Neural cell (in vitro differentiated cells): Measurements from ENCODE around the gene PIK3C2G. TPM values are rescaled to one million over a fixed set of nuclear protein-coding genes. Genes with fewer than 3 reads are reported as not detected.

Experiments used
- H2AFZ ChIP-seq: fragments of 200-600, 300-800 bp; sonication (generic), shearing (Covaris generic); 2 replicates; pipeline ENCODE4 v1.6.0; 2014; ENCODE audit warnings: low read depth, mild to moderate bottlenecking, antibody characterized with exemption, low read length, moderate library complexity
- H3F3A ChIP-seq: fragments of 200-600 bp; shearing (Covaris generic); 2 replicates; pipeline ENCODE4 v1.6.1; 2016; ENCODE audit warnings: mild to moderate bottlenecking, moderate library complexity, mixed read lengths, antibody characterized with exemption, low read length; ENCODE audit not compliant: insufficient read depth, poor library complexity, severe bottlenecking
- H3K27ac ChIP-seq: fragments of 200-600, 300-800 bp; sonication (generic), shearing (Covaris generic); 2 replicates; pipeline ENCODE4 v1.5.1; 2014; ENCODE audit warnings: mild to moderate bottlenecking, low read length, moderate library complexity
- H3K27me3 ChIP-seq: fragments of 300-800, 200-600 bp; sonication (generic), shearing (Covaris generic); 2 replicates; pipeline ENCODE4 v1.6.0; 2014; ENCODE audit warnings: mild to moderate bottlenecking, low read depth, low read length, moderate library complexity; ENCODE audit not compliant: insufficient read depth
- H3K36me3 ChIP-seq: fragments of 300-800, 200-600 bp; sonication (generic), shearing (Covaris generic); 2 replicates; pipeline ENCODE4 v1.5.1; 2014; ENCODE audit warnings: mild to moderate bottlenecking, antibody characterized with exemption, low read length, moderate library complexity; ENCODE audit not compliant: insufficient read depth
- H3K4me2 ChIP-seq: fragments of 300-800, 200-600 bp; sonication (generic), shearing (Covaris generic); 2 replicates; pipeline ENCODE4 v1.6.0; 2014; ENCODE audit warnings: mild to moderate bottlenecking, low read length
- H3K4me3 ChIP-seq: fragments of 300-800, 200-600 bp; sonication (generic), shearing (Covaris generic); 2 replicates; pipeline ENCODE4 v1.5.1; 2014; ENCODE audit warnings: mild to moderate bottlenecking, low read length, moderate library complexity
- H3K79me2 ChIP-seq: fragments of 200-600 bp; shearing (Covaris generic); replicated peaks from 2 replicates; pipeline ENCODE4 v1.6.0; 2014; ENCODE audit warnings: mild to moderate bottlenecking, low read length, moderate library complexity; ENCODE audit not compliant: insufficient read depth
- H3K9ac ChIP-seq: fragments of 300-800, 200-600 bp; sonication (generic), shearing (Covaris generic); 2 replicates; pipeline ENCODE4 v1.6.1; 2016; ENCODE audit warnings: mild to moderate bottlenecking, low read length, mixed read lengths
- H3K9me2 ChIP-seq: fragments of 200-600 bp; shearing (Covaris generic); 2 replicates; pipeline ENCODE4 v1.6.1; 2016; ENCODE audit warnings: mild to moderate bottlenecking, low read length, mixed read lengths; ENCODE audit not compliant: insufficient read depth
- H3K9me3 ChIP-seq: fragments of 200-600, 300-800 bp; sonication (generic), shearing (Covaris generic); 2 replicates; pipeline ENCODE4 v1.6.1; 2016; ENCODE audit warnings: mild to moderate bottlenecking, mixed run types, low read length, moderate library complexity, mixed read lengths
- H4K20me1 ChIP-seq: fragments of 200-600 bp; shearing (Covaris generic); 2 replicates; pipeline ENCODE4 v1.6.1; 2016; ENCODE audit warnings: mild to moderate bottlenecking, mixed run types; ENCODE audit not compliant: insufficient read depth
- CTCF ChIP-seq: fragments of 450-650 bp; IDR thresholded peaks from 2 replicates; pipeline ENCODE4 v1.5.1; 2014; ENCODE audit warnings: antibody characterized with exemption, mild to moderate bottlenecking, moderate library complexity; ENCODE audit not compliant: poor library complexity, severe bottlenecking
- EP300 ChIP-seq: fragments of 450-650 bp; conservative IDR thresholded peaks from 2 replicates; pipeline ENCODE4 v1.6.1; 2014; ENCODE audit warnings: antibody characterized with exemption, mild to moderate bottlenecking, moderate library complexity; ENCODE audit not compliant: poor library complexity, severe bottlenecking
- EZH2 ChIP-seq: fragments of 200-600, 300-800 bp; shearing (Covaris generic), sonication (generic); IDR thresholded peaks from 2 replicates; pipeline ENCODE4 v1.6.1; 2014; ENCODE audit warnings: antibody characterized with exemption, low read length, borderline replicate concordance, mild to moderate bottlenecking; ENCODE audit not compliant: insufficient read depth, poor library complexity, severe bottlenecking
- MXI1 ChIP-seq: fragments of 450-650 bp; conservative IDR thresholded peaks from 2 replicates; pipeline ENCODE4 v1.6.1; 2014; ENCODE audit warnings: antibody characterized with exemption, mild to moderate bottlenecking; ENCODE audit not compliant: poor library complexity, severe bottlenecking
- POLR2AphosphoS5 ChIP-seq: IDR thresholded peaks from 2 replicates; pipeline ENCODE4 v1.6.1; 2012
- RAD21 ChIP-seq: fragments of 450-650 bp; conservative IDR thresholded peaks from 2 replicates; pipeline ENCODE4 v1.6.1; 2014; ENCODE audit warnings: antibody characterized with exemption, mild to moderate bottlenecking, moderate library complexity
- REST ChIP-seq: IDR thresholded peaks from 2 replicates; pipeline ENCODE4 v1.6.1; 2012; ENCODE audit warnings: borderline replicate concordance
- SMC3 ChIP-seq: fragments of 450-650 bp; conservative IDR thresholded peaks from 2 replicates; pipeline ENCODE4 v1.6.1; 2014; ENCODE audit warnings: antibody characterized with exemption, mild to moderate bottlenecking, moderate library complexity; ENCODE audit not compliant: poor library complexity
- TAF1 ChIP-seq: IDR thresholded peaks from 2 replicates; pipeline ENCODE4 v1.6.1; 2012; ENCODE audit warnings: low read depth
- polyA plus RNA-seq: library from polyadenylated mRNA; depleted of rRNA; stranded (reverse); fragments of >200 nt; gene quantifications from 2 replicates; pipeline ENCODE4 v1.2.3, GENCODE V29; 2014

Gene PIK3C2G
- polyA plus RNA-seq, 1 donor from 2014 or later, result not detected

- H3K79me2 ChIP-seq, result no peaks in the 10 kb centered on the region
- no peaks in the 10 kb centered on the region for H3F3A ChIP-seq
- H3K9me3 ChIP-seq, result no peaks in the 10 kb centered on the region
- H3K9me2 ChIP-seq, result no peaks in the 10 kb centered on the region
- H2AFZ ChIP-seq, result no peak overlapping the region
- no peak overlapping the region for H3K4me3 ChIP-seq
- H3K27ac ChIP-seq, result no peak overlapping the region
- H3K9ac ChIP-seq, result no peak overlapping the region
- no peaks in the 10 kb centered on the region for H3K27me3 ChIP-seq
- no peaks in the 10 kb centered on the region for H3K36me3 ChIP-seq
- H4K20me1 ChIP-seq, result no peaks in the 10 kb centered on the region
- TF ChIP-seq TAF1, result no peak
- no peak for TF ChIP-seq RAD21
- no peak for TF ChIP-seq POLR2AphosphoS5
- TF ChIP-seq CTCF, result no peak
- H3K4me2 ChIP-seq, result no peak overlapping the region
Measured at GRCh38 chr12:18556161-18556560, 294.8 kb downstream of the PIK3C2G start.

GRCh38 chr12:18559242-18559641 lies 297.9 kb downstream of the PIK3C2G start:
- Histone ChIP-seq H3K9me3 (no peaks in the 10 kb centered on the region), H3K9me2 (no peaks in the 10 kb centered on the region), H3K4me3 (no peak overlapping the region), H3K9ac (no peak overlapping the region), H3K79me2 (no peaks in the 10 kb centered on the region), H3F3A (no peaks in the 10 kb centered on the region), H2AFZ (no peak overlapping the region), H3K27me3 (no peaks in the 10 kb centered on the region), H3K36me3 (no peaks in the 10 kb centered on the region), H3K4me2 (no peak overlapping the region), H3K27ac (no peak overlapping the region), H4K20me1 (no peaks in the 10 kb centered on the region)
- TF ChIP-seq RAD21 (no peak), SMC3 (no peak), CTCF (no peak), EZH2 (no peak), TAF1 (no peak), EP300 (no peak), MXI1 (no peak), POLR2AphosphoS5 (no peak), REST (no peak)
